Measurements from ENCODE around the gene ZNF862.
"Not testable (repeated sequence)": the region's sequence is repeated elsewhere in the genome, so short reads cannot be mapped to it uniquely, and the experiment has no call there.

ZNF862 gene

GRCh38 chr7:149824748-149825566, 13.2 kb upstream of the ZNF862 start:
- no peak for DNase-seq (ENCODE audit: low read depth)

- DNase-seq (ENCODE audit: low read depth) = no peak
Observed at GRCh38 chr7:149825567-149826343, 12.4 kb upstream of the ZNF862 start.

DNA sequence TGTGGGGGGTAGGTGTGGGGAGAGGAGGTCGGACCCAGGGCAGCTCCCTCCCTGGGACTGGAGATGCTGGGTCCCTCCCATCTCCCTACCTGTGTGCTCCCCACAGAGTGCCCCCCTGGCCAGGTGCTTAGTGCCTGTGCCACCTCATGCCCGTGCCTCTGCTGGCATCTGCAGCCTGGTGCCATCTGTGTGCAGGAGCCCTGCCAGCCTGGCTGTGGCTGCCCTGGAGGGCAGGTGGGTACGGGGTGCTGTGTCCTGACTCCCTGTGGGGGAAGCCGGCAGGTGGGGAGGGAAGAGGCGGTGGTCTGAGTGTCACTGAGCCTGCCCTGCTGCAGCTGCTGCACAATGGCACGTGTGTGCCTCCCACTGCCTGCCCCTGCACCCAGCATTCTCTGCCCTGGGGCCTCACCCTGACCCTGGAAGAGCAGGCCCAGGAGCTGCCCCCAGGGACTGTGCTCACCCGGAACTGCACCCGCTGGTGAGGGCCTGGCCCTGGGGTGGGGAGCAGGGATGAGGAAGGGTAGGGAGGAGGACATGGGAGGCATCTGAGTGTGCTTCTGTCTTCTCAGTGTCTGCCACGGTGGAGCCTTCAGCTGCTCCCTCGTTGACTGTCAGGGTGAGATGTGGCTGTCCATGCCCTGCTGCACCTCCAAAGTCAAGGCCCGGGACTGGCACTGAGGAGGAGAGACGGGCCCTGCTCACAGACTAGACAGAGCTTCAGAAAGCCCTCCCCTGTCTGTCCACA, 11.7 kb upstream of the ZNF862 start:
- DNase-seq (ENCODE audit: low read depth) = no peak

DNA sequence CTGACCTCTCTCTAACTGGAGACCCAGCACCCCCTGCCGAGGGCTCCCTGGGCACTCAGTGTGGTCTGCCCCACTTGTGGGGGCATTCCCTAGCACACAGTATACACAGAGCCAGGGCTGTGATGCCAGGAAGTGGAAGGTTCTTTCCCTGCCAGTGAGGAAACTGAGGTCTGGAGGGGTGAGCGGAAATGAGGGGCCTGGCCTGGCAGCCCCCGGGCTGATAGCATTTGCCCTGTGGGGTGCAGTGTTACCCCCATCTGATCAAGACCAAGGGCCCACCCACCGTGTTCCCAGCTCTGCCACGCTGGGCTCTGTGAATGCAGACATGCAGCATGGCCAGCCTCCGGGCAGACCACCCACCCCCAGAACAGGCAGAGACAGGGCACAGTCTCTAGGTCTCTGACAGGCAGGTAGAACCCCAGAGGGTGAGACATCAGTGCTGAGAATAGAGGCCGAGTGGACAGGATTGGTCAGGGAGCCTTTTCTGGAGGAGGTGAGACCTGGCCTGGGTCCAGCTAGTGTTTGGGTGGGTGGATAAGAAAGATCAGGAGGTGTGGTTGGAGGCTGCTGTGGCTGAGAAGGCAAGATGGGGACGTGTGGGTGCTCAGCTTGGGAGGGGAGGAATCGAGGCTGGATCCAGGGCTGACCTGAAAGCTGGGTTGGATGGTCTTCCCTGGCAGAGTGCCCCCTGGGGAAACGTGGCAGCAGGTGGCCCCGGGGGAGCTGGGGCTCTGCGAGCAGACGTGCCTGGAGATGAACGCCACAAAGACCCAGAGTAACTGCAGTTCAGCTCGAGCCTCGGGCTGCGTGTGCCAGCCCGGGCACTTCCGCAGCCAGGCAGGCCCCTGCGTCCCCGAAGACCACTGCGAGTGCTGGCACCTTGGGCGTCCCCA, 10.8 kb upstream of the ZNF862 start:
- DNase-seq (ENCODE audit: low read depth) = no peak

- no peak for DNase-seq (ENCODE audit: low read depth)
Observed at GRCh38 chr7:149828357-149829309, 9.5 kb upstream of the ZNF862 start.

DNA sequence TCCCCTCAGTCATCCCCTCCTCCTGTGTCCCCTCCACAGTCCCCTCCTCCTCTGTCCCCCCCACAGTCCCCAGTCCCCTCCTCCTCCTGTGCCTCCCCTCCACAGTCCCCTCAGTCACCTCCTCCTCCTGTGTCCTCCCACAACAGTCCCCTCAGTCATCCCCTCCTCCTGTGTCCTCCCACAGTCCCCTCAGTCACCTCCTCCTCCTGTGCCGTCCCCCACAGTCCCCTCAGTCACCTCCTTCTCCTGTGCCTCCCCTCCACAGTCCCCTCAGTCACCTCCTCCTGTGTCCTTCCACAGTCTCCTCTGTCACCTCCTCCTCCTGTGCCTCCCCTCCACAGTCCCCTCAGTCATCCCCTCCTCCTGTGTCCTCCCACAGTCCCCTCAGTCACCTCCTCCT, 7.6 kb upstream of the ZNF862 start:
- DNase-seq (ENCODE audit: low read depth) = not testable (repeated sequence)

DNA sequence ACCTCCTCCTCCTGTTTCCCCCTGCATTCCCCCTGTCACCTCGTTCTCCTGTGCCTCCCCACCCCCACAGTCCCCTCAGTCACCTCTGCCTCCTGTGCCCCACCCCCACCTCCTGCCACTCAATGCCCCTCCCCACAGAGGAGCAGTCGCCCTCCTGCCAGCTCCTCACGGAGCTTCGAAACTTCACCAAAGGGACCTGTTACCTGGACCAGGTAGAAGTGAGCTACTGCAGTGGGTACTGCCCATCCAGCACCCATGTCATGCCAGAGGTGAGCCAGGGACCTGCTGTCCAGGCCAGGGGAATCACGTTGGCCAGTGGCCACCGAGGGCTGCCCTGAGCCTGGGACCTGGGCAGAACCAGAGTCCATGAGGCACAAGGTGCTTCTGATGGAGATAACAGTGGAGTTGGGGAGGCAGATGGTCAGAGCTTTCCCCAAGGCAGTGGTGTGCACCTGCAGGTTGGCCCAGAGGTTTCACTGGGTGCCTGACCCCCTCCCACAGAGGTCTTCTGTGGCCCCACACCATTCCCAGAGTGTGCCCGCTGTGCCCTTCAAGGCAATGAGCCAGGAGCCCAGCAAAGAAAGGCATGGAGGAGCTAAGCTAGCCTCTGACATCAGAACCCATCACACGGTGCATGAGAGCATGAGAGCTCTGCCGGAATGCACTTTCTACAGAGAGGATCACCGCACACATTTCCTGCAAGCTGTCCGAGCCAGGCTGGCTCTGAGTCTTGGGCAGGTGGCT, 7.0 kb upstream of the ZNF862 start:
- no peak for DNase-seq (ENCODE audit: low read depth)

GRCh38 chr7:149831741-149832219, 6.4 kb upstream of the ZNF862 start:
- DNase-seq (ENCODE audit: low read depth) = no peak

GRCh38 chr7:149832332-149833041, 5.7 kb upstream of the ZNF862 start:
- DNase-seq (ENCODE audit: low read depth) = no peak

GRCh38 chr7:149833495-149834130, 4.6 kb upstream of the ZNF862 start:
- DNase-seq (ENCODE audit: low read depth) = no peak

DNA sequence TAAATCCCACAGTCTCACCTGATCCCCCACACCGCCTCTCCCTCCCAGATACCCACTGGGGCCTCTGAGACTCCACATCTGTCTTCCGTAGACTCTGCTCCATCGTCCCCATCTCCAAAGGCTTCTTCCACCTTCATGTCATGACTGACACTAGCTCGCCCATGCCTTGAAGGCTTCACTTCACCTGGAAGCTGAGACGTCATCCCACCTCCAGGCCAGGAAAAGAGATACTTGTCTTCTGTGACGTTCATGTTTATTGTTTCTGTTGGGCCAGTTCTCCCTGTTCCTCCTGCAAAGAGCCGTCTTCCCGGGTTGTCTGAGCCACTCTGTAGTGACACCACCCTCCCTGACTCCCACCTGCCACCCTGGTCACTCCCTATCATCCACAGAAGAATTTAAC, 3.6 kb upstream of the ZNF862 start:
- DNase-seq (ENCODE audit: low read depth) = no peak

DNA sequence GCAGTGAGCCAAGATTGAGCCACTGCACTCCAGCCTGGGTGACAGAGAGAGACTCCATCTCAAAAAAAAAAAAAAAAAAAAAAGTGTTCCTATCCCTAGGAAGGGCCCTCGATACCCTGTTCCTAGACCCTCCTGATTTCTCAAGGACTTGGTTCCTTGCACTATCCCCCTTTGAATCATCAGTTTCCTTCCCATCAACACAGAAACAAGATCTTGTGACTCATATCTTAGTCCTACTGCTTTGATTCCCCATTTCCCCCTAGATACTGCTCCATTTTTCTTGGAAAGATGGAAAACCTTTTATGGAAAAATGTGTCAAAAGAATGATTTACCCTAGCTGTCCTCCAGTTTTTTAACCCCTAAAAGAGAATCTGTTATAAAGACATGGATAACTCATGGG, 1.7 kb upstream of the ZNF862 start:
- no peak for DNase-seq (ENCODE audit: low read depth)

- no peak for DNase-seq (ENCODE audit: low read depth)
Observed at GRCh38 chr7:149837564-149838223, 481 bp upstream of the ZNF862 start.

DNA sequence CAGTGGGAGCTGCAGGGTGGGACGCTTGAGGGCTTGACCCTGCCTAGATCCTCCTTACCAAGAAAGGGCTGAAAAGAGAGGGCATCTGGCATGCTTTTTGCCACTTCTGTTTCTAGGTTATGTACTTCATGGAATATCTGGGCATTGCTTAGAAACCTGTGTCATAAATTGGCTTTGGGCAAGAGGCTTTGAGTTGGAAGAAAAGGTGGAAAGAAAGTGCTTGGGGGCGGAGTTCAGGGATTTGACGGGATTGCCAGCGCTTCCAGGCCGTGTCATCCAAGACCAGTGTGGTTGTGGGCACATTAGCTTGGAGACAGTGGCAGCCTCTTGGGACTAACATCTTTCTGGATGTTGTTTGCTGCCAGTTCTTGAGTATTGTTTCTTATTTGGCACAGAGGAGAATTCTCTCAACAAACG, 825 bp downstream of the ZNF862 start:
- DNase-seq (ENCODE audit: low read depth) = no peak

DNA sequence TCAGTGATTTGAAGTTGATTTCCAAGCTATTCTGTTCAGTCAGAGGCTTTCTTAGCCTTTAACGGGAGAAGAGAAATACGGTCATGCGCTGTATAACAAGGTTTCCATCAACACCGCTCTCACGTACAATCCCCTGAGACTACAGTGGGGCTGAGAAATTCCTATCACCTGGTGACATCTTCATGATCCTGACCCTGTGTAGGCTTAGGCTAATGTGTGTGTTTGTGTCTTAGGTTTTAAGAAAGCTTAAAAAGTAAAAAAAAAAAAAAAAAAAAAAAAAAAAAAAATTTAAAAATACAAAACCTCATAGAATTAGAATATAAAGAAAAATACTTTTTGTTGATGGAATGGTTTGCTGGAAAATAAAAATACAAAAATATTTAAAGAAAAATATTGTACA, 1.8 kb downstream of the ZNF862 start:
- no peak for DNase-seq (ENCODE audit: low read depth)

DNA sequence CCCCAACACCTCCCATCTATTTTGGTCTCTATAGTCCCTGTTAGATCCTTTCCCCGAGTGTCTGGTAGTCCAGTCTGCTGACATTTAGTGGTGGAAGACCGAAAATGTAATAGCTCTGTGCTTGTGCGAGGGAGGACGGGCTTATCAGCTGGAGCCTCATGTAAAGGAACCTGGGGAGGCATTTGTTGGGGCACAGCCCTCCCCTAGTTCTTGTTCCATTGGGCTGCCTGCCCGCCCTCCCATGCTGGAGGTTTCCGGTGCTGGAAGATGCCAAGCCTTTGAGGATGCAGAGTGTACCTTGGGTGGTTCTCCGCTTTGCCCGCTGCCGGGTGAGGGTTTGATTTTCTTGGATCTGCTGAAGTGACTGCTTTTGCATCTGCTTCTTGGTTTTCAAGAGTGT, 5.4 kb downstream of the ZNF862 start:
- no peak for DNase-seq (ENCODE audit: low read depth)

DNA sequence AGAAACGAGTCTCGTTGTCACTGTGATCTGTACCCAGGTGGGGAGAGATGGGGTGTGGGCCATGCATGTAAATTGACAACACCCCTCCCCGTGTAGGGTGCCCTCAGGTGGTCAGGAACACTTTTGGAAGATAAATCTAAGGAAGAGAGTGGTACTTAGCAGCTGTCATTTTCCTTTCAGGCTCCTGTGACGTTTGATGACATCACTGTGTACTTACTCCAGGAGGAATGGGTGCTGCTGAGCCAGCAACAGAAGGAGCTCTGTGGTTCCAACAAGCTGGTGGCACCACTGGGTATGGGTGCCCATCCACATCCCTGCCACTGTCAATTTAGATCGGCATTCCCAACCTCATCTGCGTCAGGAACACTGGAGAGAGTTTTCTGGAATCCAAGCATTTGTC, 6.3 kb downstream of the ZNF862 start:
- no peak for DNase-seq (ENCODE audit: low read depth)

All from stimulated activated CD8-positive, alpha-beta memory T cell treated with anti-CD3 and anti-CD28 coated beads, Interleukin-7, amount 100 ng/mL, for 24 hours (primary cell).